Measurements from ENCODE around the gene ELMO3. TPM values are rescaled to one million over a fixed set of nuclear protein-coding genes. Genes with fewer than 3 reads are reported as not detected.

The ELMO3 gene
- total and polyA plus RNA-seq, 2 of the 13 experiments (the other 11 are each of a cell fraction or from before 2014, with no cell fraction given): 2.6 to 4.0 TPM

- TF ChIP-seq MNT (IDR thresholded peaks at IDR 0.05) (peak; percentile 38; the same call in 1 of the 2 replicates), SATB2 (CRISPR knock-in tag; IDR thresholded peaks at IDR 0.05) (peak; percentile 73; the same call in 1 of the 2 replicates), HHEX (CRISPR knock-in tag; IDR thresholded peaks at IDR 0.05) (no peak), ELF4 (CRISPR knock-in tag; IDR thresholded peaks at IDR 0.05; ENCODE audit: borderline replicate concordance) (no peak), MEIS1 (CRISPR knock-in tag; IDR thresholded peaks at IDR 0.05; ENCODE audit: borderline replicate concordance) (no peak; the same call in 1 of the 2 replicates), KDM5B (CRISPR knock-in tag; IDR thresholded peaks at IDR 0.05; ENCODE audit: borderline replicate concordance) (peak; percentile 93; the same call in 1 of the 2 replicates), HINFP (CRISPR knock-in tag; IDR thresholded peaks at IDR 0.05; ENCODE audit: low read depth) (peak; percentile 72; the same call in 1 of the 2 replicates), MAFG (CRISPR knock-in tag; IDR thresholded peaks at IDR 0.05) (no peak), GLMP (CRISPR knock-in tag; IDR thresholded peaks at IDR 0.05; ENCODE audit: borderline replicate concordance) (no peak), WIZ (CRISPR knock-in tag; IDR thresholded peaks at IDR 0.05) (no peak), ZMAT3 (CRISPR knock-in tag; conservative IDR thresholded peaks at IDR 0.05) (peak; percentile 88), RFX1 (IDR thresholded peaks at IDR 0.05) (no peak), SKI (IDR thresholded peaks at IDR 0.05; ENCODE audit: partially characterized antibody) (no peak), ZFP41 (CRISPR knock-in tag; IDR thresholded peaks at IDR 0.05; ENCODE audit: borderline replicate concordance) (no peak), DNMT3B (CRISPR knock-in tag; conservative IDR thresholded peaks at IDR 0.05) (no peak), CHCHD3 (CRISPR knock-in tag; IDR thresholded peaks at IDR 0.05) (0 out of 2 replicates have a peak, but pooled peaks have one; percentile 21), ZNF263 (CRISPR knock-in tag; IDR thresholded peaks at IDR 0.05) (peak; percentile 77), FOXJ3 (CRISPR knock-in tag; IDR thresholded peaks at IDR 0.05; ENCODE audit: borderline replicate concordance) (no peak), REPIN1 (CRISPR knock-in tag; IDR thresholded peaks at IDR 0.05; ENCODE audit: borderline replicate concordance, low read depth) (peak; percentile 89; the same call in 1 of the 2 replicates), POGK (CRISPR knock-in tag; conservative IDR thresholded peaks at IDR 0.05) (peak; percentile 92), SMC3 (IDR thresholded peaks at IDR 0.05; ENCODE audit: low read length) (no peak)
- TF ChIP-seq, protein P1, sequence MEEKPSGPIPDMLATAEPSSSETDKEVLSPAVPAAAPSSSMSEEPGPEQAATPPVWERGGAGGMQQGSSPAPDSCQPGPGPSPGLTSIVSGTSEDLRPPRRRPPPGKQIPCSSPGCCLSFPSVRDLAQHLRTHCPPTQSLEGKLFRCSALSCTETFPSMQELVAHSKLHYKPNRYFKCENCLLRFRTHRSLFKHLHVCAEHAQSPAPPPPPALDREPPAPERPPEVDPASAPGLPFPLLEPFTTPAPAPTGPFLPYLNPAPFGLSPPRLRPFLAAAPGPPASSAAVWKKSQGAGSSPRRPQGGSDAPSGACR (CRISPR knock-in tag; IDR thresholded peaks at IDR 0.05): no peak
These were observed 34.3 kb upstream of the ELMO3 start, which contains the start of gene HSF4 (continued) for GRCh38 chr16:67164599-67165061.

All from HepG2 (cell line).